Pulmonary artery endothelial cell (primary cell): ENCODE results near the gene KEL. TPM values are rescaled to one million over a fixed set of nuclear protein-coding genes. Genes with fewer than 3 reads are reported as not detected.
"Not testable (repeated sequence)": the region's sequence is repeated elsewhere in the genome, so short reads cannot be mapped to it uniquely, and the experiment has no call there.

ENCODE experiments used
- DNase-seq: peaks from one replicate; pipeline ENCODE4 v3.0.0-alpha.2; 2011; ENCODE audit warnings: low read depth, low spot score
- total RNA-seq: library from RNA; depleted of rRNA; stranded (reverse); fragments of >200 nt; gene quantifications from 2 replicates; pipeline ENCODE4 v1.2.3, GENCODE V29; 2014

KEL gene
- total RNA-seq = not detected in 2 replicates

- no peak for DNase-seq
These were observed at the start of gene KEL for GRCh38 chr7:142961973-142962926. Gene KEL (minus strand): TSS chr7:142962363. CDS start chr7:142962206, 157 bp downstream.

- no peak for DNase-seq
These were observed 46.1 kb upstream of the KEL start for GRCh38 chr7:143008007-143008901.

GRCh38 chr7:143005632-143006260, 43.6 kb upstream of the KEL start:
- DNase-seq = no peak

GRCh38 chr7:143003393-143004051, 41.4 kb upstream of the KEL start:
- peak; percentile 17 for DNase-seq

- DNase-seq = no peak
These were observed 40.7 kb upstream of the KEL start for GRCh38 chr7:143002898-143003297.

- DNase-seq = no peak
These were observed 39.9 kb upstream of the KEL start for GRCh38 chr7:143002106-143002505.

GRCh38 chr7:143000648-143001047, 38.5 kb upstream of the KEL start:
- no peak for DNase-seq

GRCh38 chr7:142999793-143000192, 37.6 kb upstream of the KEL start:
- DNase-seq = no peak

- no peak for DNase-seq
These were observed 36.8 kb upstream of the KEL start for GRCh38 chr7:142998966-142999365.

GRCh38 chr7:142997456-142997989, 35.4 kb upstream of the KEL start:
- DNase-seq = no peak

GRCh38 chr7:142992427-142992826, 30.3 kb upstream of the KEL start:
- no peak for DNase-seq

- no peak for DNase-seq
These were observed 22.1 kb upstream of the KEL start for GRCh38 chr7:142984297-142984696.

- DNase-seq = no peak
These were observed 21.7 kb upstream of the KEL start for GRCh38 chr7:142983825-142984224.

GRCh38 chr7:142978402-142978801, 16.2 kb upstream of the KEL start:
- DNase-seq = not testable (repeated sequence)

GRCh38 chr7:142974626-142975025, 12.5 kb upstream of the KEL start:
- no peak for DNase-seq

GRCh38 chr7:142969183-142969582, 7.0 kb upstream of the KEL start:
- no peak for DNase-seq

- no peak for DNase-seq
These were observed 6.1 kb upstream of the KEL start for GRCh38 chr7:142968229-142968628.

- DNase-seq = no peak
These were observed 2.5 kb upstream of the KEL start for GRCh38 chr7:142964502-142965246.

GRCh38 chr7:142963993-142964392, 1.8 kb upstream of the KEL start:
- DNase-seq = no peak

GRCh38 chr7:142962991-142963390, 828 bp upstream of the KEL start:
- DNase-seq = no peak
